GM18498 (cell line): ENCODE data around the gene PDCD2.
"Not testable (repeated sequence)": the region's sequence is repeated elsewhere in the genome, so short reads cannot be mapped to it uniquely, and the experiment has no call there.

Experiments
- ATAC-seq: cut with Tn5 transposase; IDR thresholded peaks from one replicate; pipeline ENCODE4 v1.9.1; 2021; ENCODE audit warnings: mild to moderate bottlenecking, moderate library complexity; ENCODE audit not compliant: unreplicated experiment

PDCD2 gene

GRCh38 chr6:170552765-170553533, 31.5 kb downstream of the PDCD2 start, which contains the start of gene PSMB1:
Gene PSMB1, minus strand, starts transcription at chr6:170553307. Its CDS starts 65 bp downstream, at chr6:170553242.
- peak; percentile 57 for ATAC-seq

- no peak for ATAC-seq
Measured at GRCh38 chr6:170545405-170545804, 39.0 kb downstream of the PDCD2 start.

GRCh38 chr6:170542031-170542719, 42.3 kb downstream of the PDCD2 start:
- ATAC-seq, result no peak

GRCh38 chr6:170537329-170537728, 47.1 kb downstream of the PDCD2 start:
- ATAC-seq, result no peak

- no peak for ATAC-seq
Measured at GRCh38 chr6:170536671-170537070, 47.8 kb downstream of the PDCD2 start.

GRCh38 chr6:170535004-170535403, 49.4 kb downstream of the PDCD2 start:
- no peak for ATAC-seq

- no peak for ATAC-seq
Measured at GRCh38 chr6:170533792-170534191, 50.6 kb downstream of the PDCD2 start.

- ATAC-seq, result no peak
Measured at GRCh38 chr6:170532867-170533488, 51.5 kb downstream of the PDCD2 start.

- peak; percentile 75 for ATAC-seq
Measured at GRCh38 chr6:170529839-170530469, 54.5 kb downstream of the PDCD2 start.

GRCh38 chr6:170527995-170528394, 56.4 kb downstream of the PDCD2 start:
- ATAC-seq, result not testable (repeated sequence)

- ATAC-seq, result no peak
Measured at GRCh38 chr6:170525795-170526194, 58.6 kb downstream of the PDCD2 start.
